ENCODE results near the gene SOX8. TPM values are rescaled to one million over a fixed set of nuclear protein-coding genes. Genes with fewer than 3 reads are reported as not detected.

SOX8 gene
- polyA plus RNA-seq, 3 donors = not detected

DNA sequence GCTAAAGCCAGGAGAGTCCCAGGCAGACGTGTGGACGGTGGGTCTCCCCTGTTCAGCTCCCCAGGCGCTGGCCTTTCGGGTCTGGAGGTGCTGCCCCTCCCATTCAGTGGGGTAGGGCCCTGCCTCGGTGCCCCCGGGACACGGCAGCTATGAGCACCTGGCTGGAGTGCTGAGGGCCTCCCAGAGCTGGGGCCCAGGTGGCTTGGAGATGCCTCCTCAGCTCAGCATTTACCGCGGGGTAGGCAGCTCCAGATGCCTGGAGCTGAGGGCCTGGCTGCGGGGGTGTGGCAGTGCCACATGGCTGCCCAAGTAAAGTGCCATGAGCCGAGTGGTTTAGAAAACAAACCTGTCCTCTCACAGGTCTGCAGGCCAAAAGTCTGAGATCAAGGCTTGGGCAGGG, 19.5 kb downstream of the SOX8 start:
- no peak overlapping the region for H3K4me3 ChIP-seq (replicated peaks in 1 of 3; ENCODE audit: low read depth in 2 of 3, low read length in 3 of 3)
- Mint-ChIP-seq H3K4me3 (no peak overlapping the region), H3K4me1 (no peaks in the 10 kb centered on the region), H3K27me3 (ENCODE audit: low read depth in 3 of 3) (peaks cover 26 to 29% (median 27%) of the 10 kb centered on the region in 3 donors), H3K36me3 (no peaks in the 10 kb centered on the region), H3K27ac (no peak overlapping the region), H3K9me3 (peaks cover 4 to 9% (median 6%) of the 10 kb centered on the region in 7 donors)
- intact Hi-C loops (cut with micrococcal nuclease) = loop anchor here in 1 of 2 donors (5.0 kb wide), 1 partner anchor 169 kb away; no protein-coding TSS in a partner anchor
- peaks cover 0 to 18% of the 10 kb centered on the region in 2 donors for H3K27me3 ChIP-seq (ENCODE audit: control insufficient read depth in 2 of 2, insufficient read depth in 2 of 2, low read length in 2 of 2)
- H3K36me3 ChIP-seq (replicated peaks in 1 of 2; ENCODE audit: control insufficient read depth in 1 of 2, insufficient read depth in 2 of 2, low read length in 2 of 2) = no peaks in the 10 kb centered on the region
- H3K27ac ChIP-seq (ENCODE audit: low read depth in 1 of 2, low read length in 2 of 2) = no peak overlapping the region
- H3K4me1 ChIP-seq (ENCODE audit: control insufficient read depth in 1 of 2, insufficient read depth in 2 of 2, low read length in 2 of 2) = no peaks in the 10 kb centered on the region
- H3K4me2 ChIP-seq (replicated peaks; ENCODE audit: extremely low read depth, low read length, poor library complexity, severe bottlenecking) = no peak overlapping the region
- TF ChIP-seq, protein P1, sequence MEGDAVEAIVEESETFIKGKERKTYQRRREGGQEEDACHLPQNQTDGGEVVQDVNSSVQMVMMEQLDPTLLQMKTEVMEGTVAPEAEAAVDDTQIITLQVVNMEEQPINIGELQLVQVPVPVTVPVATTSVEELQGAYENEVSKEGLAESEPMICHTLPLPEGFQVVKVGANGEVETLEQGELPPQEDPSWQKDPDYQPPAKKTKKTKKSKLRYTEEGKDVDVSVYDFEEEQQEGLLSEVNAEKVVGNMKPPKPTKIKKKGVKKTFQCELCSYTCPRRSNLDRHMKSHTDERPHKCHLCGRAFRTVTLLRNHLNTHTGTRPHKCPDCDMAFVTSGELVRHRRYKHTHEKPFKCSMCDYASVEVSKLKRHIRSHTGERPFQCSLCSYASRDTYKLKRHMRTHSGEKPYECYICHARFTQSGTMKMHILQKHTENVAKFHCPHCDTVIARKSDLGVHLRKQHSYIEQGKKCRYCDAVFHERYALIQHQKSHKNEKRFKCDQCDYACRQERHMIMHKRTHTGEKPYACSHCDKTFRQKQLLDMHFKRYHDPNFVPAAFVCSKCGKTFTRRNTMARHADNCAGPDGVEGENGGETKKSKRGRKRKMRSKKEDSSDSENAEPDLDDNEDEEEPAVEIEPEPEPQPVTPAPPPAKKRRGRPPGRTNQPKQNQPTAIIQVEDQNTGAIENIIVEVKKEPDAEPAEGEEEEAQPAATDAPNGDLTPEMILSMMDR (IDR thresholded peaks at IDR 0.05) = no peak
- WGBS (ENCODE audit: insufficient coverage) = 91% methylated on average over 11 of the region's 11 CpGs
- no peaks in the 10 kb centered on the region for H4K20me1 ChIP-seq (ENCODE audit: insufficient read depth, low read length)
- no peaks in the 10 kb centered on the region for H3K79me2 ChIP-seq (ENCODE audit: insufficient read depth, low read length)
- peaks cover 0 to 6% of the 10 kb centered on the region in 2 donors for H3K9me3 ChIP-seq (replicated peaks in 1 of 2; ENCODE audit: control insufficient read depth in 1 of 2, insufficient read depth in 1 of 2, low read length in 2 of 2)
- no peak overlapping the region for H3K9ac ChIP-seq (ENCODE audit: insufficient read depth, low read length, poor library complexity, severe bottlenecking)
- no peak for DNase-seq
- no peak overlapping the region for H2AFZ ChIP-seq (ENCODE audit: insufficient read depth, low read depth, low read length, poor library complexity, severe bottlenecking)

DNA sequence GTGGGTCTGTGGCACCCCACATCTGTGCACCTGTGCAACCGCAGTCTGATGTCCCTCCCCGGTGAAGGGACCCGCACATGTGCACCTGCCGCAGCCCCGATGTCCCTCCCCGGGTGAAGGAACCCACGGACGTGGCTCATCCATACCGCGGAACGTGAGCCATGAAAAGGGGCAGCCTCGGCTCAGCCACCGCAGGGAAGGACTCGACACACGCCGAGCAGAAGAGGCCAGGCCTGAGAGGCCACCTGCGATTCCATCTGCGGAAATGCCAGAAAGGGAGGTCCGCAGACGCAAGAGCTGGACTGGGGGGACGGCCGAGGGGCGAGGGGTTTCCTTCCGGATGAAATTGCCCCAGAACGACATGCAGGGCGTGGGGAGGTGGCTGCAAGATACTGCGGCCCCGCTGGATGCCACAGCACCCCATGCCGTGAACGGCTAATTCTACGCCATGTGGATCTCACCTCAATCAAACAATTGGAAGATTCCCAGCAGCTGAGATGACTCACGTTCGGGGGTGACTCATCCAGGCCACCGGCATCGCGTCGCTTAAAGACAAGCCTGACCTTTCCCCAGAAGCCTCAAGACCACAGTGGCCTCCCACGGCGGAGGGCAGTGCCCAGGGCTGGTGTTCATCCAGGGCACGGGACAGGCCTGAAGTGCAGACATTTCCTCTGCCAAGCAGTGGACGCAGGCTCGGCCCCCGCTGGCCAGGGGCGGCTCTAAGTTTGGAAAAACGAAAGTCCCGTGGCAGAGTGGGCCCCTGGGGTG, 21.0 kb downstream of the SOX8 start:
- WGBS (ENCODE audit: insufficient coverage) = 90% methylated on average over 44 of the region's 46 CpGs
- no peak for DNase-seq

More for the DNA sequence above, 21.0 kb downstream of the SOX8 start:
- no peaks in the 10 kb centered on the region for H3K4me1 Mint-ChIP-seq
- Histone ChIP-seq H3K79me2 (ENCODE audit: insufficient read depth, low read length) (no peaks in the 10 kb centered on the region), H4K20me1 (ENCODE audit: insufficient read depth, low read length) (no peaks in the 10 kb centered on the region), H3K4me1 (ENCODE audit: control insufficient read depth in 1 of 2, insufficient read depth in 2 of 2, low read length in 2 of 2) (no peaks in the 10 kb centered on the region), H3K27ac (ENCODE audit: low read depth in 1 of 2, low read length in 2 of 2) (no peak overlapping the region), H3K27me3 (ENCODE audit: control insufficient read depth in 2 of 2, insufficient read depth in 2 of 2, low read length in 2 of 2) (peaks cover 0 to 8% of the 10 kb centered on the region in 2 donors), H3K4me2 (replicated peaks; ENCODE audit: extremely low read depth, low read length, poor library complexity, severe bottlenecking) (no peak overlapping the region), H3K9me3 (replicated peaks in 1 of 2; ENCODE audit: control insufficient read depth in 1 of 2, insufficient read depth in 1 of 2, low read length in 2 of 2) (no peaks in the 10 kb centered on the region), H2AFZ (ENCODE audit: insufficient read depth, low read depth, low read length, poor library complexity, severe bottlenecking) (no peak overlapping the region), H3K9ac (ENCODE audit: insufficient read depth, low read length, poor library complexity, severe bottlenecking) (no peak overlapping the region), H3K36me3 (replicated peaks in 1 of 2; ENCODE audit: control insufficient read depth in 1 of 2, insufficient read depth in 2 of 2, low read length in 2 of 2) (no peaks in the 10 kb centered on the region), H3K4me3 (replicated peaks in 1 of 3; ENCODE audit: low read depth in 2 of 3, low read length in 3 of 3) (no peak overlapping the region)
- TF ChIP-seq, protein P1 (IDR thresholded peaks at IDR 0.05) = no peak
- no peak overlapping the region for H3K4me3 Mint-ChIP-seq
- H3K27ac Mint-ChIP-seq = no peak overlapping the region
- H3K27me3 Mint-ChIP-seq (ENCODE audit: low read depth in 3 of 3) = peaks cover 14 to 17% (median 15%) of the 10 kb centered on the region in 3 donors
- intact Hi-C loops (cut with micrococcal nuclease) = loop anchor here in 1 of 2 donors (5.0 kb wide), 1 partner anchor 170 kb away; no protein-coding TSS in a partner anchor
- H3K9me3 Mint-ChIP-seq = peaks cover 0 to 4% (median 0%) of the 10 kb centered on the region in 7 donors
- no peaks in the 10 kb centered on the region for H3K36me3 Mint-ChIP-seq
